A549 (cell line): ENCODE measurements around the gene SHLD2.
"Not testable (repeated sequence)": the region's sequence is repeated elsewhere in the genome, so short reads cannot be mapped to it uniquely, and the experiment has no call there.

Experiments used
- CTCF ChIP-seq: fragments of >200 bp; sonication (Bioruptor Twin); formaldehyde crosslinking; IDR thresholded peaks from 3 replicates; pipeline ENCODE4 v1.5.1; 2016
- E2F6 ChIP-seq: IDR thresholded peaks from 2 replicates; pipeline ENCODE4 v1.6.1; 2012; ENCODE audit warnings: low read depth, borderline replicate concordance
- ESRRA ChIP-seq: fragments of 150-350 bp; IDR thresholded peaks from 2 replicates; pipeline ENCODE4 v1.6.1; 2014; ENCODE audit warnings: mild to moderate bottlenecking, low read length, borderline replicate concordance
- HDAC2 ChIP-seq: fragments of 200-600 bp; sonication (generic); IDR thresholded peaks from 2 replicates; pipeline ENCODE4 v1.6.1; 2016
- JUNB ChIP-seq: fragments of >200 bp; sonication (Bioruptor Twin); formaldehyde crosslinking; IDR thresholded peaks from 2 replicates; pipeline ENCODE4 v1.6.1; 2016
- KDM1A ChIP-seq: fragments of 200-600 bp; sonication (generic); IDR thresholded peaks from 2 replicates; pipeline ENCODE4 v1.6.1; 2016; ENCODE audit warnings: low read depth, mild to moderate bottlenecking
- POLR2A ChIP-seq: IDR thresholded peaks from 2 replicates; pipeline ENCODE4 v1.6.1; 2012; ENCODE audit warnings: mild to moderate bottlenecking, low read length
- REST ChIP-seq: fragments of 200-600 bp; sonication (generic); IDR thresholded peaks from 2 replicates; pipeline ENCODE4 v1.6.1; 2016; ENCODE audit warnings: antibody characterized with exemption, mild to moderate bottlenecking, moderate library complexity
- USF2 ChIP-seq: fragments of 450-650 bp; IDR thresholded peaks from 2 replicates; pipeline ENCODE4 v1.6.1; 2014; ENCODE audit warnings: antibody characterized with exemption

- TF ChIP-seq E2F6, POLR2A, ESRRA, REST, KDM1A, HDAC2, CTCF, JUNB, USF2: not testable (repeated sequence)
Measured at GRCh38 chr10:87083576-87084290, 11.3 kb upstream of the SHLD2 start.
